Activated CD8-positive, alpha-beta memory T cell treated with anti-CD3 and anti-CD28 coated beads for 1 hour (primary cell): ENCODE results near the gene EDN1.

Source experiments
- DNase-seq, 2 donors: peaks; one replicate each; pipeline ENCODE4 v3.0.0-alpha.2; 2020; ENCODE audit warnings: low read depth in 1 of 2; ENCODE audit errors: extremely low read depth in 1 of 2

Gene EDN1

DNA sequence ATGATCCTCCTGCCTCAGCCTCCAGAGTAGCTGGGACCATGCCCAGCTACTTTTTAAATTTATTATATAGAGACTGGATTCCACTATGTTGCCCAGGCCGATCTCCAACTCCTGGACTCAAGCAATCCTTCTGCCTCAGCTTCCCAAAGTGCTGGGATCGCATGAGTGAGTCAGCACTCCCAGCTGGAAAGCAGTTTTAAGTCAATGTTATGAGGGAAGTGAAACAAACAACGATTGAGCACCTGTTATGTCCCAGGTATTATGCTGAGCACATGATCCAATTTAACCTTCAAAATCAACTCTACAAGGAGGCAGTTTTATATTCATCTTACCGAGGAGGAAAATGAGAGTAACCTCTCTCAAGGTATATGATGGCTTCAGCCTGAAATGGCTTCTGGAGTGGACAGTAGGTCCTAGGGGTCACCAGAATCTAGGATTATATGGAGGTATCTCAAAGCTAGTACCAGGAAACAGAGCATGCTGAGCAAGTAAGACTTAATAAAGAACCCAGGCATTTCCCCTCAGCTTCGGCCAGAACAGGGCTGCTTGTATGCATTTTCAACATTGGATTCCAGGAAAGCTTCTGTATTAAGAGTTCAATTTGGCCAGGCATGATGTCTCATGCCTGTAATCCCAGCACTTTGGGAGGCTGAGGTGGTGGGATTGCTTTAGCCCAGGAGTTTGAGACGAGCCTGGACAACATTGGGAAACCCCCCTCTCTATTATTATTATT, 55.0 kb downstream of the EDN1 start:
- no peak for DNase-seq

DNA sequence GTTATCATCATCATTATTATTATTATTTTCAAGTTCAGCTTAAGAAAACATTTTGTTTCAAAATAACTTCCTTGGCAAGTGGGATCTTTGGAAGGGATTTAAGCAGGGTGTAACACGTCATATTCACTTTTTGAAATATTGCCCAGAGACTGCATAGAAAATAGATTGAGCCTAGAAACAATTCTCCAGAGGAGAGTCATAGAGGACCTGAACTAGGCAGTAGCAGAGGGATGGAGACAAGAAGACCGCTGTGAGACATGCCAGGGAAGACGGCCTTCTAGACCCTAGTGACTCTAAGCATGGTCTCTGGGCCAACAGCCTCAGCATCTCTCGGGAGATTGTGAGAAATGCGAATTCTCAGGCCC, 55.5 kb downstream of the EDN1 start:
- DNase-seq: no peak
